Mucosa of gallbladder (tissue), 1 donor: ENCODE results near the gene FOSL2. TPM values are rescaled to one million over a fixed set of nuclear protein-coding genes. Genes with fewer than 3 reads are reported as not detected.
A peak's percentile ranks its signal among the peaks of the same experiment; 100 is the strongest.
"Not testable (repeated sequence)": the region's sequence is repeated elsewhere in the genome, so short reads cannot be mapped to it uniquely, and the experiment has no call there.

ENCODE experiments used
- DNase-seq: peaks from one replicate; pipeline ENCODE4 v3.0.0-alpha.2; 2020; ENCODE audit warnings: low spot score
- total RNA-seq: library from RNA; stranded (reverse); gene quantifications from one replicate; pipeline ENCODE4 v1.2.1, GENCODE V29; 2021
- donor health status: DM: no; HTN: no; CAD: no.

Gene FOSL2
- total RNA-seq, 1 donor from 2014 or later, result 162 TPM

DNA sequence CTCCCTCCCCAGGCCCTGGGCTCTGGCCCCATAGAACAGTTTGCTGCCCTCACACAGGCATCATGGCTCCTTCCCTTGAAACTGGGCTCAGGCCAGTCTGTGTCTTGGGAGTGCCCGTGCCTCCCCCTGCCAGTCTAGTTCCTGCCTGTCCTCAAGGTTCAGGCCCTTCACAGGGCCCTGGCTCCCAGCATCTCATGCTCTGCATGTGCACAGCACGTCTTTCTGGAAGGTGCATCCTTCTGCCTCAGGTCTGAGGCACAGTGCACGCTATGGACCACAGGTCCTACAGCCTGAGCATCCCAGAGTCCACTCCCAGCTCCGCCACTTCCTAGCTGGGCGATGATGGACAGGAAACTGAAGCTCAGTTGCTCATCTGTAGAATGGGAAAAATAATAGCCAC lies 35.6 kb upstream of the FOSL2 start:
- no peak for DNase-seq

DNA sequence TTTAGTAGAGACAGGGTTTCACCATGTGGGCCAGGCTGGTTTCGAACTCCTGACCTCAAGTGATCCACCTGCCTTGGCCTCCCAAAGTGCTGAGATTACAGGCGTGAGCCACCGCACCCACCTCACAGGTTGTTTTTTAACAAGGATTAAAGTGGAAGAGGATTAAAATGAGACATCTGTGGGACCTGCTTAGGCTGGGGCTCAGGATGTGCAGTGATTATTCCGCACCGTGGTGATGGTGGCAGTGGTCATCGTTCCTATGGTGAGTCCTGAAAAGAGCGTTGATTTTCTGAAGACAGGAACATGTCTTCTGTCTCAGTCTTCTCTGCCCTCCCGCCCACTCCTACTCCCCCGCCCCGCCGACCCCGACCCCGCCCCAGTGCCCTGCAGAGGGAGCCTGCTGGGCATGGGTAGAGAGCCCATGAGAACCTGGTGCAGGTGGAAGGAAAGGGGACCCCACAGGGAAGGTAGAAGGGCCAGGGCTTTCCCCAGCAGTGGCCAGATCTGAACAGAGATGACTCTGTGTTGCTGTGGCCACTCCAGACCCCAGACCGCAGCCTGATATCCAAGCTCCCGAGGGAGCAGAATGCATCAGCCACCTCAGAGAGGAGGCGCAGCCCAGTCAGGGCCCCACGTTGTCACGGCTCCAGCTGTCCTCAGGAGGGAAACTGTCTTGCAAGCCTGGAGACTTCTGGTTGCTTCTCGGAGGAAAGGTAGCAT lies 34.5 kb upstream of the FOSL2 start:
- no peak for DNase-seq

DNA sequence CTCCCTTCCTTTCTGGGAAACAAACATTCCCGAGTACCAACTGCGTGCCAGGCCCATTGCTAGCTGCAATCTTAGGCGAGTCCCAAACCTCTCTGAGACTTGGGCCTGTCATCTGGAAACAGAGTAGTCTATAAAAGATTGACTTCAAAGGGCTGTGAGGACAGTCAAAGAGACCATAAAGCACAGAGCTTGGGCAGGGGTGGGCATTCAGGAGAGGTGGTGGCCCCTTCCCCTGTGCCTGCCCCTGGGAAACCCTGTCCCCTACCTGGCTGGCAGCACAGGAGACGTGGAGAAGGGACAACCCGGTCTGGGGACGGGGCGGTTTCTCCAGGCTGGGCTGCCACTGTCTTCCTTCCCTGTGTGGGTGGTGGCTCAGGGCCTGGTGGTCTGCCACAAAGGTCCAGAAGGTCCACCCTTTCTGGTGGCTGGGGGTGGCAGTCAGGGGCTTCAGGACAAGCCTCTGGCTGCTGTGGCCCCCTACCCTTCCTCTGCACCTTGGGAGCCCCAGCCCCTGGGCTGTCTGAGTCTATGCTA lies 33.9 kb upstream of the FOSL2 start:
- DNase-seq, result no peak

DNA sequence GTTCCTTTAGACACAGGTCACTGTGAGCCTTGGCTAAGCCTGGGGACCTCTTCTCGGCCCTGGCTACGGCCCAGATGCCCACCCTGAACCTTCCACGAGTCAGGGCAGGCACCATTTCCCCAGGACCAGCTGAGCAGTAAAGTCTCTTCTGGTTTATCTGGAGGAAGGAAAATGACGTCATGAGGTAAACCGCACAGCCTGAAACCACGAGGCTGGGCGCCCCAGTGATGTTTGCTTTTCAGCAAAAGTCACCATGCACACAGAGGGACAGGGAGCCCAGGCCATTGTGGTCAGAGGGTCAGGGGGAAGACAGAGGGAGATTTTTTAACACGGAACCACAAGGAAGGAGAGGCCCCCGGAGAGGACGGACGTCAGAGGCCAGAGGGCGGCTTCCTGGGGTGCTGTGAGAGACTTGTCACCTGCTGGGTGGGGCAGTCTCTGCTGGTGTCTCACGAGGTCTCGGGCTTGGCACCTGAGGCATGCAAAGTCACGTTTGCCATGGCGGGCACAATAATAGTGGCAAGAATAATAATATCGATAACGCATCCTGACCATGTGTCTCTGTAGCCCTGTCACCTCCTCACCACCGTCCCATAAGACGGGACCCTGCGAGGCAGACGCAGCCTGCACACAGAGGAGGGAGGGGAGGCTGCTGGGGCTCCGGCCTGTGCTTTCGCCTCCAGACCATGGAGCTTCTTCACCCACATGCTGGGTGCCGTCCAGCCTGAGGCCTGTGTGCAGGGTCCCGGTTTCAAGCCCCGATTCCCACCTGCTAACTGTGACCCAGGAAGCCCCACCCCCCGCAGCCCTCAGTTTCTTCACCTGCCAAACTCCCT lies 33.2 kb upstream of the FOSL2 start:
- DNase-seq, result peak; percentile 79

DNA sequence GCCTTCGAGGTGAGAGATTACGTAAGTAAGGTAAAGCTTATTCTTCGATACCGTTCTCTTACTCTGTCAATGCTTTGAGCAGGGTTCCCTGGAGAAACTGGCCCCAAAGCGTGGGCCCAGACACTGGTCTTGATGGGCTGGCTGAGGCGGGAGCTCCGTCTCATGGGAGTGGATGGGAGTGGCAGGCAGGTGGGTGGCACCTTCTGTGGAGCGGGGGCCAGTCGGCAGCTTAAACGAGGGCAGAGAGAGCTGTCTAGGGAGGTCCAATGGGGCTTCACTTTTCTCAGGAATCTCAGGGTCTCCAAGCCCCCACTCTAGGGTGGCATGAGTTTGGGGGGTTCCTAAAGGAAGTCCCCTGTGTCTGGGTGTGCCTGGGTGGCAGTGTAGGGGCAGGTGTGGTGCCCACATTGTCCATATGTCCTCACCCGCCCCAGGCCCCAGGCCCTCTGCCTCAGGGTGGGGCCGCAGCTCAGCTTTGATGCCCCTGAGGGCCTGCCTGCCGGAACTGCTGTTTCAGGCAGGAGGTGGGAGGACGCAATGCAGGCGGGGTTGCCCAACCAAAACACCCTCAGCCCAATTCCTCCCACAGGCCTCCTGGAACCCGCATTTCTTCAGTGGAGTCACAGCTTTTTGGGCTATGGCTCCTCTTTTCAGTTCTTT lies 32.5 kb upstream of the FOSL2 start:
- DNase-seq, result no peak

DNA sequence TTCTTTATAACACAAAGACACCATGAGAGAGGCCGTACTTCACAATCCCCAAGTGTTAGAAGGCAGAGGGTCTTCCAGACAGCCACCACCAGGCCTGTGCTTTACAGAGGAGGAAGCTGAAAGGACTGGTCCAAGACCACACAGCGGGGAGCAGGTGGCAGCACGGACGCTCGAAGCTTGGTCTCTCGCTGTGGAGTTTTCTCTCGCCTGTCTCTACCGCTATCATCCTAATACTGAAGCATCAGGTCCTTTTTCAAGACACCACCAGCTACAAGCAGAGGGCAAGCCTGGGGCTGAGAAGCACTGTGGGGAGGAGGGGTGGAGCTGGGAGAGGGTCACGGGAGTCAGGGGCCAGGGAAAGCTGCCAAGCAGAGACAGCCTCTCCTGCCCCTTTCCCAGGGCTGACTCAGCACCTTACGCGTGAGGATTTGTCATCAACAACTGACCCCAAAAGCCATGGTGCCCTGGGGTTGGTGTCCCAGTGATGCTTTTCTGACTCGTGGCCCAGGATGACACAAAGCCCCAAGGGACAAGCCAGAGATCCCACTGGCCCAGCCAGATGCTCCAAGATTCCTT lies 31.9 kb upstream of the FOSL2 start:
- no peak for DNase-seq

DNA sequence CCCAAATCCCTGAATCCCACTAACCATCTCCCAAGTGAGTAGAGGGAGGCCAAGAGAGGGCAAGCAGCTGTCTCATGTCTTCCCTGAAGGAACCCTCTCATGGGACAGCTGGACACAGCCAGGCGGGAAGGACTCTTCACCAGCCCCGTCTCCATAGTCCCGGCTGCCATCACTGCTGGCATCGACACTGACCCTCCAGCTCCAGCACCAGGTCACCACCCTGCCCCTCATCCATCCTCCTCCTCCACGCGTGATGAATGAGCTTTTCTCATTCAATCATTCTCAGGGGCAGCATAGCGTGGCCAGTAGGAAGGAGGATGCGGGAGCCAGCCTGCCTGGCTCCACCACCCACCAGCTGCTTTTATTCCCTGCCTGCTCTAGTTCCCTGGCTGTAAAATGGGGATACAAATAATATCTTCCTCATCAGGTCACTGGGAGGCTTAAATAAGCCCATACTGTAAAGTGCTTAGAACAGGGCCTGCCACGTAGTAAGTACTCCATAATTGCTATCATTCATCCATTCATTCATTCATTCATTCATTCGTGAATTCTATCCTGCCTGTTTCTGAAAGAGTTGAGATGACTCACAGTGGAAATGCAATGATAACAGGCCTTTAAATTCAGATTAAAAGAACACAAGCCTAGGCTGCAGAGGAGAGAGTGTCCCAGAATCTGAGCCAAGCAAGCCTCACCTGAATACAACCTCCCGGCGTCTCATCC lies 30.5 kb upstream of the FOSL2 start:
- DNase-seq, result no peak

DNA sequence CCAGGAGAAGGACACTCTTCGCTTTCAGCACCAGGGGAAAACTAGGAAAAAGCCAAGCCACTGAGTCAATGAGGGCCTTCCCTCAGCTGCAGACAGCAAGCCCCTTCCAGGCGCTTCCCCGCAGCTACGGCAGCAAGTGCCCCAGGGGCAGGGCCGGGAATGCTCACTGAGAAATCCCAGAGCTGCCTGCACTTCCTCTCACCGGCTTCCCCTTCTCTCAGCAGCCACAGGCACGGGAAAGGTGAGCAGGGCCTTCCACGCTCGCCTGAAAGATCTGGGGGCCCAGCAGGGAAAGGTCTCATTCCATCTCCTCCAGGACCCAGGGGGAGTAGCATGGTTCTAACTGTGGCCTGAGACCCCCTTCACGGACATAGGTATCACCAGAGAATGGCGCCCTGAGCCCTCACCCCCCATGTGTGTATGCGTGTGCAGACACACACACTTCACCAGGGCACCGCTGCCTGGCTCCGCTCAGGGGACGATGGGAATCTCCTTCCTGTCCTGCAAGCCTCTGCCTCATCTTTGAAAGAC lies 29.6 kb upstream of the FOSL2 start:
- DNase-seq, result no peak

DNA sequence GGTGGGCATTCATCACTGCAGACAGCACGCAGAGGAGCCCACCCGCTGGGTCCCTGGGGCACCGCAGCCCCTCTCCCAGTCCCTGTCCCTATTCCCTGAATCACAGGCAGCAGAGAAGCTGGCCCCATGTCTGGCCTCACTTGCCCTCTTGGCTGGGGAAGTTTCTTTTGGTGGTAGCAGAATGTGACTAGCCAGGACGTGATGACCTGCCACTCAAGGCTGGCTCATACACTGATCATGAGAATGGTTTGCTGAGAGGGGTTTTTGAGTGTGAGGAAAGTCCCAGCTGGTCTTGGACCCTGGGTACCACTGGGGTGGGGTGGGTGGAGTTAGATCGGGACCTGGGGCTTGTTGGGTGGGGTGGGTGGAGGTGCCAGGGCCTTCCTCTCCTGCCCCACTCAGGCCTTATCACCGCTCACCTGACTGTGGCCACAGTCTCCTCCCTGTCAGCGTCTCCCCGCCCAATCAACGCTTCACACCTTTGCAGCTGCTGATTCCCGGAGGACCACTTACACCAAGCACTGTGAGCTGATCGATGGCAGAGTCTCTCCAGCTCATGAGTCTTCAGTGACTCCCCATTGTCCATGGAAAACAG lies 28.9 kb upstream of the FOSL2 start:
- no peak for DNase-seq

DNA sequence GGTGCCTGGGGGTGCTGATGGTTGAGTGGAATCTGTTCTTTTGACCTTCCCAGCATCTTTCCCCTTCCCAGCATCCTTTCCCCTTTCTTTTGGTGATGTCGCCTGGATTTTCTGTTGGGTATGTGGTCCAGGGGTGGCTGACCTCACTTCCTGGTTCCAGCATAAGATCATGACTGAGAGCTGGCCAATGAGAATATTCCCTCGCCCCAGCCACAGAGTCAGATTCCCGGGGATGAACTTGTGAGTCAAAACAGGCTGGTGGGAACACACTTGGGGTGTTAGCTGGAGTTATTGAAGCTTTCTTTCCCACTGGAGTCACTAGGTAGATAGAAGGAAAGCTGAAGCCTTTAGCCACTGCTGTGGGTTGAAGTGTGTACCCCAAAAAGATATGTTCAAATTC lies 28.0 kb upstream of the FOSL2 start:
- no peak for DNase-seq

DNA sequence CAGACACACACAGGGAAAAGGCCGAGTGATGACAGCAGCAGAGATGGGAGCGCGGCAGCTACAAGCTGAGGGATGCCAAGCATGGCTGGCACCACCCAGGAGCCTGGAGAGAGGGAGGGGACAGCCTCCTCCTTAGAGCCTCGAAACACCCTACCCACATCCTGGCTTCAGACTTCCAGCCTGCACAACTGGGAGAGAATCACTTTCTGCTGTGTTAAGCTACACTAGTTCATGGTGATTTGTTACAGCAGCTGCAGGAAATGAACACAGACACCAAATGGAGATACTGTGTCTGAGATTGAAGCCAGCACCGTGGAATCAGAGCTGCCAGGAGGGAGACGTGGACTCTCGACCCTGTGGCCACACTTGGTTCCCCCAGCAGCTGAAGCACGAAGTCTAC lies 27.5 kb upstream of the FOSL2 start:
- DNase-seq, result no peak

DNA sequence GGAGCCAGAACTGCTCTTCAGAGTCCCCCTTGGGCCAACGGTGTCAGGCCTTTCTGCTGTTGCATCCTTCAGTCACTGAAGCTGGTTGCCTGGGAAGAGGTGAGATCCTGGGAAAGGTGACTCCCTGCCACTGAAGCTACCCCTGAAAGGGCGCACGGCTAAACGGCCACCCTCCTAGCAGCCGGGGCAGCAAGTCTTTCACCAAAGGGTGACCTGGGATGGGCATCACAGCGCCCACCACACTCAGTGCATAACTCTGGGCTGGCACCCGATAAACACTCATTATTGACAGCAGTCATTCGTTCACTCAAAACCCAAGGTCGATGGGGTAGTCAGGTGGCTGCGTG lies 26.5 kb upstream of the FOSL2 start:
- no peak for DNase-seq

DNA sequence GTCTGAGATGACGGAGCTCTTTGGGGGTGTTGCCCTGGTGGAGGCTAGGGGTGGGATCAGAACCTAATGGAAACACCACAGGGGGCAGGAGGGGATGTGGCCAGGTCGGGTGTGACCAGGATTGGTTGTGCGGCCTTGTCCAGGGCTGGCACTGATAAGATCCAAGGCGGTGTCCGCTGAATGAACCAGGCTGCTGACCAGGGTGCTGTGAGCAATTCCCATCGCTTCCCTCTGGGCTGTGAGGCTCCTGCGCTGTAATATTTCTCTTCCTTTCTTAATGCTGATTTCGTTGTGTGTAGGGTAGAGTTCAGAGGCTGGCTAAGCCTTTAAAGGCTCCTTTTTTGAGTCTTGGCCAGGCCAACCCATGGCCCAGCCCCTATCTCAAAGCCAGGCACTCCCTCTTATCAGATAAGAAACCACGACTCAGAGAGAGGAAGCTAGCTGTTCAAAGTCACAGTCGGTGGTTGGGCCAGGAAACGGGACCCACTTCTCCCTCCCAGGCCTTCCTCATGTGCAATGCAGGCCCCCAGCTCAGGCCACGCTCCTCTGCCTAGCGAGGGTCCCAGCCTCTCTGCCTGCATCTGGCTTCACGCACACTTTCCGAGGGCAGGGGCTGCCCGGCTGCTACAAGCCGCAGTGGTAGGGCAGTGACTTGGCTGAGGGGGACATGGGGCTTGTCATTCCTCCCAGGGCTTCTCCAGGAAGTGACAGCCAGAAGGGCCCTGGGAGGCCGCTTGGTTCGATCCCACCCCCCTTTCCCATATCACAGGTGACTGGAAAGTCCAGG lies 26.0 kb upstream of the FOSL2 start:
- DNase-seq, result peak; percentile 73

DNA sequence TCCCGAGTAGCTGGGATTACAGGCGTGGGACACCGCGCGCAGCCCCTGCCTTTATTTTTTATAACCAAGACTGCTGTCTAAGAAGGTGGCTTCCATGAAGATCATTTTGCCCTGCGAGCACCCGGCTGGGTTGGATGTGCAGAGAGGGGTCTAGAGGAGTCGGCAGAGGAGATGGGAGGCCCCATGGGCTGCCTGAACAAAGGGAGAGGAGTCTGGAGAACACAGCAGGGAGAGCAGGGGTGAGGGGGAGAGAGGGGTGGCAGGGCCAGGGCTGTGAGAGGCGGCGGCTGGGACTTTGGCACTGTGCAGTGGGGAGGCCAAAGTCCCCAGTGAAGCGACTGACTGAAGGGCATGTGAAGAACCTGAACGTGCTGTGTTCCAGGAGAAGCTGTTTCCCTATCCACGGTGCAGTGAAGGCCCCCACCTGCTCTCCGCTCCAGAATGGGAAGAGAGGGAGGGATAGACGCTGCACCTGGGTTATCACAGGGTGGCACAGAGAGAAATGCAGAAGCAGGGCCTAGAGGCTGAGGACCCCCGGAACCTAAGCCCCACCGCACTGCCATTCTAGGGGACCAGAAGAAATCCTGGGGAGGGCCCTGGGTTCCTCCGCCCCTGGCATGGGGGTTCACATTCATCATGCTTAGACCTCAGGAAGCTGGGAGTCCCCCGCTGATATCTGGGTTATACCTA lies 24.8 kb upstream of the FOSL2 start:
- DNase-seq, result peak; percentile 75

DNA sequence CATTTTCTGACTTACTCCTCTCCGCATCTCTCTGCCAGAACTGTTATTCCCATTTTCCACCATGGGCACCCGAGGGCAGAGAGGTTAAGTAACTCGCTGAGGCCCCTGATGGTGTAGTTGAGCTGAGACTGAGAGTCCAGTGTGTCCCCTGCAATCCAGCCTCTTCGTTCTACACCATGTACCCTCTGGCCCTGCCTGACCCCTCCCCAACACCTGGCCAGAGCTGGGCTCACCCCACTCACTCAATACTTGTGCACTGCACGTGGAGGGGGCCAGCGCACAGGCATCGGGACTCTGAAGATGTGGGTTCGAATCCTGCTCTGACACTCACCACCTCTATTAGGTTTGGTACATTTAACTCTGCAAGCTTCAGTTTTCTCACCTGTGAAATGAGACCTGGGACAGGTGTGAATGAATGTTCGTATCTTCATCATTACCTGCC lies 24.3 kb upstream of the FOSL2 start:
- no peak for DNase-seq

DNA sequence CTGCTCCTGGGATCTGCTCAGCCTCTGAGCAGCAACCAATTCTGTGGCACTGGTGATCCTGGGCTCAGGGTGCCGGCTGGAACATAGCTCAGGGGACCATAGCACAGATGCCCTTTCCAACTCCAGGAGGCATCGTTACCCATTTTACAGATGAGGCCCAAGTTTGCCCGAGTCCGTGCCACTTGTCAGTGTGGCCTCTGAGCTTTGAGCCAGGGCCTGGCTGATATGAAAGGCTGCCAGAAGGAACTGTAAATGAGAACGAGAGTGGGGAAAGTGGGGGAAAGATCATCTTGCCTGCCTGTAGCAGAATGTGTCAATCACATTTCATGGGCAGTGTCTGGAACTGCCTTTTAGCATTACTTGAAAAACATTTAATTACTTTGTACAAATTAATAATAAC lies 23.3 kb upstream of the FOSL2 start:
- DNase-seq, result no peak

DNA sequence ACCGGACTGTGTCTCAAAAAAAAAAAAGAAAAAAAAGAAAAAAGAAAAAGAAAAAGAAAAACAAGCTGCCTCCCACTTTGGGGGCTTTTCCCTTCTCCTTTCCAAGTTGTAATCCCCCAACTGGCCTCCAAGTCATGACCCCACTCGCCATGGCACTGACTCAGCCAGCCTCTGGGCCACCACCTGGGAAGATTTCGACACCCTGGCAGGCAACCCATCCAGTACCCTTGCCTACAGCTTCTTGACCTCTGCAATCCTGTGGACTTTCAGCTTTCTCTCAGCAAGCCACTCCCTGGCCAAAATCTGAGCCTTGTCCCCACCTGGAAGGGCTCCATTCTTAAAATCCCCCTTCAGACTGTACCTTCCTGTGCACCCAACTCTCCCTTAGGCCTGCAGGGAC lies 22.3 kb upstream of the FOSL2 start:
- DNase-seq, result peak; percentile 57

DNA sequence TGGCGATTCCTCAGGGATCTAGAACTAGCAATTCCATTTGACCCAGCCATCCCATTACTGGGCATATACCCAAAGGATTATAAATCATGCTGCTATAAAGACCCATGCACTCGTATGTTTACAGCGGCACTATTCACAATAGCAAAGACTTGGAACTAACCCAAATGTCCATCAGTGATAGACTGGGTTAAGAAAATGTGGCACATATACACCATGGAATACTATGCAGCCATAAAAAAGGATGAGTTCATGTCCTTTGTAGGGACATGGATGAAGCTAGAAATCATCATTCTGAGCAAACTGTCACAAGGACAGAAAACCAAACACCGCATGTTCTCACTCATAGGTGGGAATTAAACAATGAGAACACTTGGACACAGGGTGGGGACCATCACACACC lies 20.9 kb upstream of the FOSL2 start:
- DNase-seq, result not testable (repeated sequence)

DNA sequence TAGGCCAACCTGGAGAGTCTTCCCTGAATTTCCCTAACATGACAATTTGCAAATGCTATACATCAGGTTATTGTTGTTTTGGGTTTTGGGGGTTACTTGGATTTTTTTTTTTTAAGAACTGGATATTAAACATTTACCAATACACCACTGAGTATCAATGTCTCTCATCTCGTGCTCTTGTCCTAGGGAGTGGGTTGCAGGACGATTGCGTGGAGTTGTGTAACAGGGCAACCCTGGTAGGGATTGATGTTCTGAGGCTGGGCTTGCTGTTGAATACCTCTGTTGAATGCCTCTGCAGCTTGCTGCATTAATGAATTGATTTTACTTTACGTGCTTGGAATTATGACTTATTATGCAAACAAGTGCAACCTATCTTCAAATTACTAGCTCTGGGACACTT lies 18.8 kb upstream of the FOSL2 start:
- no peak for DNase-seq
